Measurements from ENCODE around the gene UTP14C. TPM values are rescaled to one million over a fixed set of nuclear protein-coding genes. Genes with fewer than 3 reads are reported as not detected.
A peak's percentile ranks its signal among the peaks of the same experiment; 100 is the strongest.

The UTP14C gene
- total and polyA plus RNA-seq, 2 of the 13 experiments (the other 11 are each of a cell fraction or from before 2014, with no cell fraction given): 8.8 to 12.2 TPM

- TF ChIP-seq HMG20B (CRISPR knock-in tag; conservative IDR thresholded peaks at IDR 0.05): 0 out of 2 replicates have a peak, but pooled peaks have one; percentile 43
- TF ChIP-seq FOXO4 (CRISPR knock-in tag; conservative IDR thresholded peaks at IDR 0.05): no peak
- TF ChIP-seq LRRFIP1 (CRISPR knock-in tag; conservative IDR thresholded peaks at IDR 0.05): no peak
- TF ChIP-seq ZNF687 (CRISPR knock-in tag; IDR thresholded peaks at IDR 0.05): peak; percentile 96
- no peak for TF ChIP-seq NFIB (CRISPR knock-in tag; IDR thresholded peaks at IDR 0.05; ENCODE audit: borderline replicate concordance)
- peak; percentile 91 for TF ChIP-seq ZNF589 (CRISPR knock-in tag; conservative IDR thresholded peaks at IDR 0.05)
- no peak for TF ChIP-seq GMEB2 (CRISPR knock-in tag; IDR thresholded peaks at IDR 0.05; ENCODE audit: low read depth)
- peak; percentile 28; the same call in 1 of the 2 replicates for TF ChIP-seq MYNN (CRISPR knock-in tag; IDR thresholded peaks at IDR 0.05; ENCODE audit: low read depth)
- TF ChIP-seq ZNF703 (CRISPR knock-in tag; IDR thresholded peaks at IDR 0.05; ENCODE audit: borderline replicate concordance): peak; percentile 86; the same call in 1 of the 2 replicates
- TF ChIP-seq HINFP (CRISPR knock-in tag; IDR thresholded peaks at IDR 0.05; ENCODE audit: low read depth): peak; percentile 98
- TF ChIP-seq HIC2 (CRISPR knock-in tag; IDR thresholded peaks at IDR 0.05; ENCODE audit: low read depth): peak; percentile 92
- peak; percentile 92 for TF ChIP-seq ZNF709 (CRISPR knock-in tag; IDR thresholded peaks at IDR 0.05)
- TF ChIP-seq MXD4 (CRISPR knock-in tag; IDR thresholded peaks at IDR 0.05): peak; percentile 56
- TF ChIP-seq RBAK (CRISPR knock-in tag; IDR thresholded peaks at IDR 0.05): no peak
Measured at GRCh38 chr13:52011632-52012511, 12.6 kb upstream of the UTP14C start, which contains the start of gene ALG11 (continued).
